NCI-H460 (cell line): Measurements from ENCODE around the gene STAMBP. TPM values are rescaled to one million over a fixed set of nuclear protein-coding genes. Genes with fewer than 3 reads are reported as not detected.
"Not testable (repeated sequence)": the region's sequence is repeated elsewhere in the genome, so short reads cannot be mapped to it uniquely, and the experiment has no call there.

ENCODE experiments used
- DNase-seq: peaks from one replicate; pipeline ENCODE4 v3.0.0-alpha.2; 2016; ENCODE audit warnings: low read depth; ENCODE audit errors: extremely low read depth
- total RNA-seq: library from RNA; depleted of rRNA; stranded (reverse); fragments of >200 nt; shearing (Covaris generic); gene quantifications from 2 replicates; pipeline ENCODE4 v1.2.3, GENCODE V29; 2014

The STAMBP gene
- total RNA-seq, 1 experiment from 2014 or later = 81.2 TPM

- DNase-seq = not testable (repeated sequence)
Observed at GRCh38 chr2:73903949-73904613, 75.3 kb downstream of the STAMBP start.

DNA sequence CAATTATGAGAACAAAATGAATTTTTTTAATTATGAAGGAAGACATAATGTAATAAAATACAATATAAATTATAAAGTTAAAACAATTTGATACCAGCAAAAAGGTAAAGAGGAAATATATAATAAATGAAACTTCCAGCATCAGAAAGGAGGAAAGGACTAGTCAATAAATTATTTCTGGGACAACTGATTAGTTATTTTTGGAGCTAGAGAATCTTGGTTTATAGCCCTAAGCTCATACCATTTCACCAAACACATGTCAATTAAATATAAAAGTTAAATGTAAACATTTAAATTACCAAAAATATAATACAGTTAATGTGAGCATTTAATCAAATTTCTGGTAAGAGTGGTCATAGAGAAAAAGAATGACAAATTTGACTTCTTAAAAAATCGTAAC is 76.2 kb downstream of the STAMBP start:
- DNase-seq = no peak

DNA sequence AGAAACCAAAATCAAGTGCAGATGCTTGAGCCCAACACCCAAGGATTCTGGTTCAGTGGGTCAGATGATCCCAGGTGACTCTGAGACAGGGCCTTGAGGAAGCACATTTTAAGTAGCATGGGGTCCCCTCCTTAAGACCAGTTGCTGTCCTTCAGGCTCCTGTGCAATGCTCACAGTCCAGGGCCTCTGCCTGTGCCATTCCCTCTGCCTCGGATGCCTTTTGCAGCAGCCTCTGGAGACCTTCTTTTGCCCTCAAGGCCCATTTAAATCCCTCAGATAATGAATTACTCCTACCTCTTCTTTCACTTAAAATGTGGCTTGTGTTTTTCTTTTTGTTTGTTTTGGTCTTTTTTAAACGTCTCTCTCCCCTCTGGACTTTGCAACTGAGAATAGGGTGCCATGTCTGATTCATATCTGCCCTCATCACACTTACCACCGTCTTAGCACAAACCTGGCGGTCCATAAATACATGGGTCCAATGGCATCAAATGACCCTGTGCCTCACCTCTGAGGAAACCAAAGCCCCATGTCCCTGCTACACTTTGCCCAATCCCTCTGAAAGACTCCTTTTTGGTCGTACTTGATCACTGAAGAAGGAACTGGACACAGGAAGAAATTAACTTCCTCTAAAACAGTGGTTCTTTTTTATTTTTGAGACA is 78.2 kb downstream of the STAMBP start:
- no peak for DNase-seq

- DNase-seq = peak; percentile 11
Observed at GRCh38 chr2:73907840-73908452, 79.2 kb downstream of the STAMBP start.

GRCh38 chr2:73908689-73909652 is 80.2 kb downstream of the STAMBP start:
- no peak for DNase-seq

DNA sequence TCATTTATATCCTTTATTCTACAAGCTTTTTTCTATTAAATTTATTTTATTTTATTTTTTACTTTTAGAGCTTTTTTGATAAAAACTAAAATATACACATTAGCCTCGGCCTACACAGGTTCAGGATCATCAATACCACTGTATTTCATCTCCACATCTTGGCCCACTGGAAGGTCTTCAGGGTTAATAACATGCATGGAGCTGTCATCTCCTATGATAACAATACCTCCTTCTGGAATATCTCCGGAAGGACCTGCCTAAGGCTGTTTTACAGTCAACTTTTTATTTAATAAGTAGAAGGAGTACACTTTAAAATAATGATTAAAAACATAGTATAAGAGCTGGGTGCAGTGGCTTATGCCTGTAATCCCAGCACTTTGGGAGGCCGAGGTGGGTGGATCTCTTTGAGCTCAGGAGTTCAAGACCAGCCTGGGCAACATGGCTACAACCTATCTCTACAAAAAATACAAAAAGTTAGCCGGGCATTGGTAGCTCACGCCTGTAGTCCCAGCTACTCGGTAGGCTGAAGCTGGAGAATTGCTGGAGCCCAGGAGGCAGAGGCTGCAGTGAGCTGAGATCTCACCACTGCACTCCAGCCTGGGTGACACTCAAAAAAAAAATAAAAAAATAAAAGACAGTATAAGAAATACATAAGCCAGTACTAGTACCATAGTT is 82.2 kb downstream of the STAMBP start:
- DNase-seq = no peak

- no peak for DNase-seq
Observed at GRCh38 chr2:73911548-73912208, 82.9 kb downstream of the STAMBP start.

DNA sequence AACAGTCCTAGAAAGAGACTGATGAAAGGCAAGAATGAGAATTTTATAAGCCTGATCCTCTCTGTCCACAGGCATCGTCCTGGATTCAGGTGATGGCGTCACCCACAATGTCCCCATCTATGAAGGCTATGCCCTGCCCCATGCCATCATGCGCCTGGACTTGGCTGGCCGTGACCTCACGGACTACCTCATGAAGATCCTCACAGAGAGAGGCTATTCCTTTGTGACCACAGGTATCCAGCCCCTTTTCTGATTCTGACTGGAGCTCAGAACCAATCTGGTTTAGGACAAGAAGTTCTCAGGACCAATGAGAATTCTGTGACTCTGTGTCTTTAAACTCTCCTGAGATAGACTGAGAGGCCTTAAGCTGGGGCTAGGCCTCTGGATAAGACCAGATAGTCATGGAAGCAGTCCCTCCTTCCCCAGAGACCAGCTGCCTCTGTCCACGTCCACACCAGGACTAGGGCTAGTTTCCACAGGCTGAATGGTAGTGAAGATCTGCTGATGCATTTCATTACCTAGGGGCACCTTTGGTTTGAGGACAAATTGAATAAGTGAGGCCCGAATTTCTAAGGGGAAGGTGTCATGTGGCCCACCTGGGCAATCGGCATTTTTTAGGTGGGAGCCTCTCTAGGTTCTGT is 84.8 kb downstream of the STAMBP start:
- no peak for DNase-seq

GRCh38 chr2:73914667-73915066 is 85.9 kb downstream of the STAMBP start:
- no peak for DNase-seq

- no peak for DNase-seq
Observed at GRCh38 chr2:73915437-73915993, 86.8 kb downstream of the STAMBP start.

DNA sequence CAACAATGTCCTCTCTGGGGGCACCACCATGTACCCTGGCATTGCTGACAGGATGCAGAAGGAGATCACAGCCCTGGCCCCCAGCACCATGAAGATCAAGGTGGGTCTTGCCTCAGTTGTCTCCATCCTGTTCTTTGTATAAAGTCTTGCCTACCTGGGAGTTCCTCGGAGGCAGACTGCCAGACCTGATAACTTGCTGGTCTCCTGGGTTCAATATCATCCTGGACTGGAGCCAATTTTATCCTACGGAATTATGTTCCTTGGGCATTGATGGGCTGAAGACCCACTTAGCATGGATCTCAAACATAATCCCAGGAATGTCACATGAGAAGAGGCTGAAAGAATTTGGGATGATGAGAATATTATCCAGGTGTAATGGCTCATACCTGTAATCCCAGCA is 87.9 kb downstream of the STAMBP start:
- DNase-seq = no peak

GRCh38 chr2:73917296-73917695 is 88.5 kb downstream of the STAMBP start:
- DNase-seq = no peak

- no peak for DNase-seq
Observed at GRCh38 chr2:73917696-73918207, 89.0 kb downstream of the STAMBP start.

DNA sequence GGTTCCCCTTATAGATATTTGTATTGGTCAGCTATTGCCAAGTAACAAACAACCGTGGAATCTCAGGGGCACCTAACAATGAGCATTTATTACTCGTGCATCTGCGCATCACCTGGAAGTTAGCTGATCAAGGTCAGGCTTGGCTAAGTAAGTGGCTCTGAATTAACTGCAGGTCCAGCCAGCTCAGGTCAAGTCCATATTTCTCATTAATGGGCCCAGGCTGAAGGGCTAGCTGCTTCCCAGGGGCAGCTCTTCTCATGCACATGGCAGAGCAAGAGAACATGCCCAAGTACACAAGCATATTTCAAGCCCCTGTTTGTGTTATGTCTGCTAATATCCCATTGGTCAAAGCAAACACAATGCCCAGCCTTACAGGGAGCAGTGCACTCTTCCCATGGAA is 90.1 kb downstream of the STAMBP start:
- DNase-seq = no peak

GRCh38 chr2:73919596-73920228 is 91.0 kb downstream of the STAMBP start:
- no peak for DNase-seq

- DNase-seq = peak; percentile 44
Observed at GRCh38 chr2:73920577-73921545, 92.1 kb downstream of the STAMBP start.

DNA sequence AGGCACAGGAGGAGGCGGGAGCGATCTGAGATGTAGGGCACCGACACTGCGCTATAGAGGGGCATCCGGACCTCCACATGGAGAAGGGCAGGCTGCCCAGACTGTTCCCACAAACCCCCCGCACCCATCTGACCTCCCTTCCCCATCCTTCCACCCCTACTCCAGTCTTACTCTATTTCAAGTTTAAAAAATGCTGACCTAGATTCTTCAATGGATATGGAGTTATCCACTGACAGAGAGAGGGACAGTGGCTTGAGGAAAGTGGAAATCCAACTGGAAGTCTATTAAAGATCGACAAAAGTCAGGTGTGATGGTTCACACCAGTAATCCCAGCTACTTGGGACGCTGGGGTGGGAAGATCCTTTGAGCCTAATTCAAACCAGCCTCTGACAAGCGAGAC is 92.8 kb downstream of the STAMBP start:
- DNase-seq = no peak
